ENCODE results near the gene GDF15.

DNA sequence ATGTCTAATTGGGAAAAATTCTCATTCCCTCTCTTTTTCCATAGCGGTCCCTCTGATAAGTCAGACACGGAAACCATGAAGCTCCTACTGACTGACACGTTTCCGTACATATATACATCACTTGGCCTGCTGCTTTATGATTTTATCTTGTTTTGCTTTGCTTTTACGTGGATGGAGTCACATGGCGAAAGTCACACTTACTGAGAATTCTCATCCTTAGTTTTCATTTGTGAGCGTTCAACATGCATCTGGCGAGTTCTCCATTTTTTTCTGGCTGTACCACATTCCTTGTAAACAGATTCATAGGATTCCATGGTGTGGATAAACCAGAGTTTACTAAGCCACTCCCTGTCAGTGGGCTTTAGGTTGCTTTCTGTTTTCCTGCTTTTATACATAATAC lies 24.3 kb upstream of the GDF15 start:
- TF ChIP-seq, protein P1, sequence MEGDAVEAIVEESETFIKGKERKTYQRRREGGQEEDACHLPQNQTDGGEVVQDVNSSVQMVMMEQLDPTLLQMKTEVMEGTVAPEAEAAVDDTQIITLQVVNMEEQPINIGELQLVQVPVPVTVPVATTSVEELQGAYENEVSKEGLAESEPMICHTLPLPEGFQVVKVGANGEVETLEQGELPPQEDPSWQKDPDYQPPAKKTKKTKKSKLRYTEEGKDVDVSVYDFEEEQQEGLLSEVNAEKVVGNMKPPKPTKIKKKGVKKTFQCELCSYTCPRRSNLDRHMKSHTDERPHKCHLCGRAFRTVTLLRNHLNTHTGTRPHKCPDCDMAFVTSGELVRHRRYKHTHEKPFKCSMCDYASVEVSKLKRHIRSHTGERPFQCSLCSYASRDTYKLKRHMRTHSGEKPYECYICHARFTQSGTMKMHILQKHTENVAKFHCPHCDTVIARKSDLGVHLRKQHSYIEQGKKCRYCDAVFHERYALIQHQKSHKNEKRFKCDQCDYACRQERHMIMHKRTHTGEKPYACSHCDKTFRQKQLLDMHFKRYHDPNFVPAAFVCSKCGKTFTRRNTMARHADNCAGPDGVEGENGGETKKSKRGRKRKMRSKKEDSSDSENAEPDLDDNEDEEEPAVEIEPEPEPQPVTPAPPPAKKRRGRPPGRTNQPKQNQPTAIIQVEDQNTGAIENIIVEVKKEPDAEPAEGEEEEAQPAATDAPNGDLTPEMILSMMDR (IDR thresholded peaks at IDR 0.05): no peak
- no peak for TF ChIP-seq POLR2A (IDR thresholded peaks at IDR 0.05)

Measured in adrenal gland (tissue), 5 donors.